Stimulated activated CD4-positive, alpha-beta T cell treated with anti-CD3 and anti-CD28 coated beads, Interleukin-2, amount 100 ng/mL, for 48 hours (primary cell): Measurements from ENCODE around the gene FERMT2.

Experiments
- DNase-seq, 2 donors: peaks; one replicate each; pipeline ENCODE4 v3.0.0-alpha.2; 2020

The FERMT2 gene

DNA sequence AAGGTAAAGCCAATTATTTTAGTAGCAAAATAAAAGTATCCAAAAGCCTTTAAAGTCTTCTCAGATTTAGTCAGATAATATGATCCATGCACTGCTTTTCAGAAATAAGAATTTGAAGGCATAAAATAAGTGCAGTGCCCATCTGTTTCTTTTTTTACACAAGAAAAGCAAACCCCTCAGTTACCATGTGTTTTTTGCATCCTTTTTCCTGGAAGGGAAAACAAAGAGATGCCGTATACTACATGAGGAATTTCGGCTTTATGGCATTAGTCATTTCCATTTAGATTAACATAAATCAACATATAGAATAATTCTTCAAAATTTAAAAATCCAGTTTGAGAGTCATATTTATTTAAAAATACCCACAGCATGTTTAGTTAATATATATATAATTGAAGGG lies 89.4 kb downstream of the FERMT2 start:
- DNase-seq: no peak

DNA sequence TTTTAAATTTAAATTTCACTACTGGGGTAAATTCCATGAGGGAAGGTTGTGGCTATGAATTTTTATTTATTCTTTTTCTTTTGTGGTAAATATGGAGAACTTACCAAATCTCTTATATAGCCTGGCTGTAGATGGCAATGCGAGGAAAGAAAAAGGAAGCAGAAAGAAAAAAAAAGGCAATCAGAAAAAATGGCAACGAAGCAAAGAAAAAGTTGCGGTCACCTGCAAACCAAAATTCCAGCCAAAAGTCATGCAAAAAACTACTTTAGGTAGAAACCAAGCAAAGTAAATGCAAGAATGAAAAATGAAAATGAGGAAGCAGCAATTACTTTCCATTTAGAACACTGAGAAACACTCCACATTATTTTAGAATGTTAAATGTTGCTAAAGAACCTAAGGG lies 89.9 kb downstream of the FERMT2 start:
- DNase-seq: no peak

DNA sequence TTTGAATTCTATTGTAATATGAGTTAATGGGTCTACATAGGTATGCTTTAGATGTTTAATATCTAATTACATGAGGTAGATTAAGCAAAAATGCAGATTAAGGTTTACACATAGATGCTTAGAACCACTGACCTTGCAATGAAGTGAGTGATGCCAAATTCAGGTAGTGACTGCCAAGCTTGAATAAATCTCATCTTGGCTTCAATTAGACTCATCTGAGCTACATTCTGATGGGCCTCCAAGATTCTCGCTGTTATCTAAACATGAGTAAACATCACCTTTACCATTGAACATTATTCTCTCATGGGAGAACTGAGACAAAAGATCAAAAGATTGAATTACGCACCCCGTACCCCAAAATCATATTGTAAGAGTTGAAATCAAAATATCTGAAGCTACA lies 90.6 kb downstream of the FERMT2 start:
- DNase-seq: no peak

DNA sequence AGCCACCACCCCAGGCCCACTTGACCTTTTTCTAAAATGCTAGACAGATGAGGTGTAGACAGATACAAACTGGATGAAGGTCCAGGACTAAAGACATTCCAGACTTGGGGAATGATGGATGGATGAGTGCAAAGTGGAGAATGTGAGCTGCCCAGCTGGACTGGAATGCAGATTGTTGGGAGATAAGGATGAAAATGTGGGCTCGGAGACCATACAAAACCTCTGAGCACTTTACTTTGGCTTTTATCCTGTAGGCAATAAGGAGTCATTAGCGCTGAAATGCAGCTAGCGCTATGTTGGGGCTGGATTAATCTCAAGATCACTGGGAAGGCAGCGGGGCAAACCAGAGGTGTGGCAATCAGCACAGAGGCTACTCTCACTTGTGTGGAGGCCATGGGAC lies 94.7 kb downstream of the FERMT2 start:
- no peak for DNase-seq

DNA sequence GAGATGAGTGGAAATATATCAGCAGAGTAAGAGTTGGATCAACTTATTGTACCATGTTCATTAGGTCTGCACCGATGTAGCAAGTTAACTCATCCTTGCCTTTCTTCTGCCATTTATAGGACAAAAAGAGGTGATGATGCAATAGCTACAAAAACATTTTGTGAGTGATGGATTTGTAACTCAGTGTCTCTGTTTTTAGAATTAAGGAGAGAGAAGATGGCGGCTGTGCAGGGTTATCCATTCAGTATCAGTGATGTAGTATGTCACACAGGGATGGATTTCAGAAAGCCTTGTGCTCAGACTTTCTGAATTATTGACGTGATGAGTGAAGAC lies 97.4 kb downstream of the FERMT2 start:
- no peak for DNase-seq

DNA sequence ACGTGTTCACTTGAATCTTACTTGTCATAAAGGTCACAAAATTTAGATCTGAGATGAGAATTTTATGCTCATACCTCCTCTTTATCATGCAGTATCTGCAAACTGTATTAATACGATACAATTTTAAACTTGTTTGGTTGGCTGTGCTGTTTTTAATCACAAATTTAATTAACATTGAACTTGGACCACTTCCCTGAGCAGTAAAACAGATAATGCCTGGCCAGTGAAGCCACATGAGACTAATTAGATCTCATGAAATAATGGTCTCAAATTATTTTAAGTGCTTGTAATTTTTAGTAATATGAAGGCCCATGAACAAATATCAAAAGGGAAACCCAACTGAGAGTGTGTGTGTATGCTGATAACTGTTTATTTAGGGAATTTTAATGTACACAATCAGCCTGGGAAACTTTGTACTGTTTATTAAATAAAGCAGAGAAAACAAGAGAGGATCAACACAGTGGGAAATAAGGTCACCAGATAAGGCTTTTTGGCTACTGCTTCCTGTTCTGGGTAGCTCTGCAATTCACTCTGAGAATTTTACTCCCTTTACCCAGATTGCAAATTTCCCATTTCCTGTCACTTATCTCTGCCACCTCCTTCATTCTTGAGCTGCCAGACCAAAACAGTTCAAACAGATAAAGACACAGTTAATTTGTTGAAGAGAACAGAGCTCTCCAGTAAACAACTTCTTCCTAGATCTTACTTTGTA lies 97.9 kb downstream of the FERMT2 start:
- DNase-seq: no peak

DNA sequence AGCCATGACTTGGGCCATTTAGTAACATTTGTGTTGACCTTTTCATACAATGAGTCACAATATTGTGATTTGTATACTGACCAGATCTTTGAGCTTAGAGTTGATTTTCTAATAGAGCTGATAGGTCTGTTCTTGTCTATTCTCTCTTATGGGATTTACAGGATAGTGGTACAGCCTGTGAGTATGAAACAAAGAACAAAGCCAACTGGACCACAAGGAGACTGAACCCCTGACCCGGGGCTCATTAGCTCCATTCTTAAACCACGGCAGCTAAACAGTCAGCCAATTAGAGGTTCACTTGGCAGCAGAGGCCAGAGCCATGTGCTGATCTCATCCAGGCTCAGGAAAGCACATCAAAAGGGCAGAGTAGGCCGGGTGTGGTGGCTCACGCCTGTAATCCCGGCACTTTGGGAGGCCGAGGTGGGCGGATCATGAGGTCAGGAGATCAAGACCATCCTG lies 100.4 kb downstream of the FERMT2 start:
- no peak for DNase-seq

DNA sequence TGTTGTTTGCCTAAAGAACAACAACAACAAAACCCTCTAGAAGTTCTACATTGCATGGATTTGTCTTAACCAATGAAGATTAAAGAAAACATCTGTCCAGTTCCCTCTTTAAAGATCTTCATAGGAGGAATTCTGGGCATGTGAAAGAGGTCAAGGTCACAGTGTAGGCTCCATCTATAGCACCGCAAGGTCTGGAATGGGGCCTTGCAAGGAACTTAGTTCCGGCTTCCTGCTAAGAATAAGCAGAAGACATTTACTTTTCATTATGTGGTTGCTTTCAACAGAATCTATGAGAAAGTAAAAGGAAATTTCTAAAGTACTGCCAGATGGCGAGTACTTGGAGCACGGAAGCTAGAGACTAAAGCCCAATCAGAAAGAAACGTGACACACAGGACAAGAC lies 102.2 kb downstream of the FERMT2 start:
- DNase-seq: no peak

DNA sequence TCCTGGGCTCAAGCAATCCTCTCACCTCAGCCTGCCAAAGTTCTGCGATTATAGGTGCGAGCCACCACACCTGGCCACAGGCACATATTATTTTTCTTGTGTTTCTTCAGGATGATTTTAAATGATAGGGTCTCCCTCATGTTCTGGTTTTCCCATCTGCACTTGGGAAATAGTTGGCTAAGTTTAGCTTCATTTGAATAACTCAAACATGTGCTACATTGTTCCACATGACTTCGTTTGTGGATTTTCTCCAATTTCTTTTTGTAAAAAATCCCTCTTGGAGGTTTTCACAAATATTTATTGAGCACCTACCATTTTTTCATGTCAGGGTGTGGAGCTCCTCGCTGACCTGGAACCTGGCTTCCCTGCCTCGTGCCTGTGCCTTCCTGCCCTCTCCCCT lies 104.3 kb downstream of the FERMT2 start:
- DNase-seq: no peak

DNA sequence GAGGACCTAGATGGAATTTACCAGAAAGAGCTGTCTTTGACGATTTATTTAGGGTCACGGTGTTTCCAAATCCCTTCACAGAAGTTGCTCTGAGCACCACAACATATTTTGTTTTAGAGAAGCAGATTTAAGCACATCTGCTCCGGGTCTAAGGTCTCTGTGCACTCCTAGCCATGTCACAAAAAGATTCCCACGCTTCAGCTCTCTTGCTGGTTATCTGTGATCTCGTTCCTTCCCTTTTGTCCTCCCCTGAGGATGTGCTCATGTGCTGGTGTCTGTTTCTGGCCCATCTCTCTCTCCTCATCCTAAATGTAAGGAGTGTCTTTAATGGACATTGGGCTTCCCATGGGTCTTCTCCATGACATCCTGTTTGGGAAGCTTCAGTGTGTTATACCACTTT lies 105.8 kb downstream of the FERMT2 start:
- DNase-seq: no peak

DNA sequence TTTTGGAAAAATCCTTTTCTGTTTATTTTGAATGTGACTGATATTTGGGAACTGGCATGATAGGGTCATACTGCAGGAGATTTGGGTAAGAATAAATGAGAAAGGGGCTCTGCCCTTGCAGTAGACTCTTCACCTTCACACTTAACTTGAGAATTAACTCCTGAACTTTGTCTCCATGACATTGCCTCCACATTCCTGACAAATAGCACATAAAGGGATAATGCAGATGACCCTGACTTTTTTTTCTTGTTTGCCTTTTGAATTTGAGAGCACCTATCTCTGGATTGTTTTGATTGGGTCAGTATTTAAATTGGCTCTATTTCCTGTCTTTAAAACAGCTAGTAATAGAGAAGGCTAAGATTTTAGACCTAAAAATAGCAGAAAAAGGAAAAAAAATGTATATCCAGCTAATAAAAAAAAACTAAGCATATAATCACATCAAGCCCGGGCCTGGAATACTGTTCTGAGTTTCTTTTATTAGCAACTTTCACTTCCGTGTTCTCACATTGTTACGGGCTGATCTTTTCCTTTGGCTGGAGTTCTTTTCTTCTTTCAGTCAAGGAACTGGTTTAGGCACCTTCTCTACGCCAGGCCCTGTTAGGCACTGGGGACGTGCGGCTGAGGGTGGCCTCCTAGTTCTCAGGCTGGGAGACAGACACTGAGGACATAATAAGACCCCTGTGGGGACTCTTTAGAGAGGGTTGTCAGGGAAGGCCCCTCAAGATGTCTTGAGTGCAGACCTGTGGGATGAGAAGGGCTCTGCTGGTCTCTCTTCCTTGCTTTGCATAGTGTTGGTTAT lies 106.4 kb downstream of the FERMT2 start:
- DNase-seq: no peak

DNA sequence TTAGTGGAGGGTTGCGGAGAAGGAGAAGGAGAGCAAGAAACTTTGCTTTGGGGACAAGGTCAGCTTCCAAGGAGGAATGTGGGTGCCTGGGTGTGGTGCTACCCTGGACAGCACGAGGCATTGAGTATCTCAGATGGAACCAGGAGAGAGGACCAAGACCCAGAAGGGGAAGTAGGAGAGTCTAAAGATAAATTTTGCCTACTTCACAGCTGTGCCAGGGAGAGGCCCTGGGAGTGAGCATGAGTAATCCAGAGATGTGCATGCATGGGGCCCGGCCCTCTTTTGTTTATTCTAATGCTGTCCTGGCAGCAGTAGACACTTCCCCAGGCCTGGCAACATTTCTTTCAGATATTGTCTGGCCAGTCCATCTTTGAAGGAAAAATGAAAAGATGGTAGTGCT lies 110.0 kb downstream of the FERMT2 start:
- no peak for DNase-seq

DNA sequence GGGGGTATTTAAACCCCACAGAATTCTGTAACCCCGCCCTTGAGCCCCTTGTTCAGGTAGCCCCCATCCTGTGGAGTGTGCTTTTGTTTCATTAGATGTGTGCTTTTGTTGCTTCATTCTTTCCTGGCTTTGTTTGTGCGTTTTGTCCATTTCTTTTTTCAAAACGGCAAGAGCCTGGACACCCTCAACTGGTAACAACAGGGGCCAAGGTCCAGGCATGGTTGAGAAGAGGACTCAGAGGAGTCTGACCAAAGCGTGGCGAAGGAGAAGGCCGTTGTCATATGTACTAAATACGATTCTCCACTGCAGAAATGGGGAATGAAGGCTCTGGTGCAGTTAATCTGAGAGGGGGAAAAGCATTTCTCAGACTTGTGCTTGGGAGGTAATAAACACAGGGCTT lies 113.4 kb downstream of the FERMT2 start:
- no peak for DNase-seq

DNA sequence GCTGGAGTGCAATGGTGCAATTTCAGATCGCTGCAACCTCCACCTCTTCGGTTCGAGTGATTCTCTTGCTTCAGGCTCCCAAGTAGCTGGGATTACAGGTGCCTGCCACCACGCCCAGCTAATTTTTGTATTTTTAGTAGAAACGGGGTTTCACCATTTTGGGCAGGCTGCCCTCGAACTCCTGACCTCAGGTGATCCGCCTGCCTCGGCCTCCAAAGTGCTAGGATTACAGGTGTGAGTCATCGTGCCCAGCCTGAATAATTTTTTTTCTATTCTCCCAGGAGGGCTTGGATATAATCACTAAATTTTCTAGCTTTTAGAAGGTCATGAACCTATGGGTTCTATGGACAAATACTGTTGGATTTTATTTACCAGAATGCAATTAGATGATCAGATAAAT lies 114.8 kb downstream of the FERMT2 start:
- no peak for DNase-seq

DNA sequence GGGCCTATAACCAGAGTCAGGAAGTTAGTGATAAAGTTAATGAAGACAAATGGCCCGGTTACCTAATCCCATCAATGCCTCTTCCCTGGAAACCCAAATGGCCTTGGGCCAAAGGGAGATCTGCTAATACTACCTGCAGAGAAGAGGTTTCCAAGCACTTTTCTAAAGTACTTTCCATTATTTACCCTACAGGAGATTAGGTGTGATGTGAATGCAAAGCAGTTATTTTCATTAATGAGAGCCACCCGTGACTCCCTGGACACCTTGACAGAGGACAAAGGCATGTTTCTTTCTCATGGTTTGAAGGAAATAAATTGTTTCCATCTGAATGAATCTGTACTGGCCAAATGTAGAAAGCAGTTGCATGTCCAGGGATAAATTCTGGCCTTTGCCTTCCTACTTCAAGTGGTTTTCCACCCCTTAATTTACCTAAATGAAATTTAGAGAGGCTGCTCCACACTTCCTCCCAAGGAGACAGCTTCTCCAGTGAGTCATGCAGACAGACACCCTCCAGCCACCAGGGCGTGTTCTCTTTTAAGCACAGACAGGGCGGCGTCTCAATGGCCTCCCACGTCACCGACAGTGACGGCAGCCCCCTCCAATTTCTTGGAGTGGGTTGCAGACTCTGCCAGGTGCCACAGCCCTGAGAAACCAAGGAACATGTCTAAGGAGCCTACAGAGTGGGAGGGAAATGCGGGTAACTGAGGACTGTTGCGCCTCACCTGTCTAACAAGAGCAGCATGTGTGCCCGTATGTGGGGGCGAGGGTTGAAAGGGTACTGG lies 115.5 kb downstream of the FERMT2 start:
- no peak for DNase-seq

DNA sequence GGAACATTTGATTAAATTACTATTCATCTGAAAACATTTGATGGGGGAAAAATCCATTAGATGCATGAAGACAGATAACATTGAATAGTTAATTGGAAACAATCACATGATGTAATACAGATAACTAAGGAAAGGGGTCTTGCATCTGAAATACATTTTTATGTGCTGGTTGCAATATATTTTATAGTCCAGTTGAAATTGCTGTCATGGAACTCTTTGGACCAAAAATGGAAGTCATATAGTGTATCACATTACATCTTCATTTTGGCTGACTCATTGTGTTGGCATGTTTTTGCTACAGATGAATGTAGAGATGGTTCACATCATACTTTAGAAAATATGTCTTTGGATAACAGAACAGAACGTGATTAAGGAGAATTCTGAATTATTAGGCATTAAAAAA lies 116.4 kb downstream of the FERMT2 start:
- DNase-seq: no peak

DNA sequence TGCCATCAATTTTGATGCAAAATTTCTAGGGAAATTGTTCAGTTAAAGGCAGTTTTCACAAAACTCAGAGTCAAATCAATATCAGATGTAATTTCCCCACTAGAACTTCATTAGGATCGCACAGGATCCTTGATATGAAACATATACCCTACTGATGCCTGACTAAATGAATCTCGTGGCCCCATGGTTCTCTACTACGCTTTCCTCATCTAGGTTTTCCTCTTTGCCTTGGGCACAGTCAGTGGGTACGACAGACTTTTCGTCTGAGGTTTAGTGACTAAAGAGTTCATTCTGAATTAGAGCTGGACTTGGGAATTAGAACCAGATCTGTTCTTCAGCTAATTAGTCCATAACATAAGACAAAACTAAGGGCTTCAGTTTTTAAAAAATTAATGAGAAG lies 117.0 kb downstream of the FERMT2 start:
- no peak for DNase-seq

DNA sequence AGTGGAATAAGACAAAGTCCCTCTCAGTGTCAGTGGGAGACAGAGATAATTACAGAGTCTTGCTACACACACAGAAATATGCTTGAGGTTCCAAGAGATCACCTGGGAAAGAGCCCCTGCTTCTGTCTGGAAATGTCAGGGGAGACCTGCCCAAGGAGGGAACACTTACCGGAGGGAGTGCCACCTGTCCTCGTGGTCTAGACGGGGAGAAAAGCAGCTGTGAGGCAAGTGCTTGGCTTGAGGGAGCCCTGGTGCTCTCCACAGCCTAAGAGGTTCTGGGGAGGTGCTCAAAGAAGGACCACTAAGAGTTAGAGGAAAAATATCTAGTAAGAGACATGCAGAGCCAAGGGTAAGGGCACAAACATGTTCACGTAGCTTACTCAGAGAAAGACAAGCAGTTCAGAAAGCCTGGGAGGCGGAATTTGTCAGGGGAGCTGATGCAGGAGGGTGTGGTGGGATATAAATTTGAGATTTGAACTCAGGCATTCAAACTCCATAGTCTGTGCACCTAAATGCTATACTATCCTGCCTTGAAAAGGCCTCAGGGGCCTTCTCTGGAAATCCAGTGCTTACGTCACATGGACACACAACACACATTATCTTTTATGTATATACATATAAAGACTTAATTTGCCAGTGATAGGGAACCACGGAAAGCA lies 121.2 kb downstream of the FERMT2 start:
- DNase-seq: no peak

DNA sequence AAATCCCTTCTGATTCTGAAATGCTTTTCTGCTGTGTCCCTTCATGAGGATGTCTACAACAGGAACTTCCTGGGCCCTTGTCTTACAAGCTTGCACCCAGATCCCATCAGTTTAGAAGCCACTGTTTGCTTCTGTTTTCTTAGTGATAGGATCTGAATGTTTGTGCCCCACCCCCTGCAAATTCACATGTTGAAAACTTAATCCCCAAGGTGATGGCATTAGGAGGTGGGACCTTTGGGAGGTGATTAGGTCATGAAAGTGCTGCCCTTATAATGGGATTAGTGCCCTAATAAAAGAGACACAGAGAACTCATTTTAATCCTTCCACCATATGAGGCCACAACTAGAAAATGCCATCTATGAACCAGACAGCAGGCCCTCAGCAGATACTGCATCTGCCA lies 123.4 kb downstream of the FERMT2 start:
- DNase-seq: no peak

DNA sequence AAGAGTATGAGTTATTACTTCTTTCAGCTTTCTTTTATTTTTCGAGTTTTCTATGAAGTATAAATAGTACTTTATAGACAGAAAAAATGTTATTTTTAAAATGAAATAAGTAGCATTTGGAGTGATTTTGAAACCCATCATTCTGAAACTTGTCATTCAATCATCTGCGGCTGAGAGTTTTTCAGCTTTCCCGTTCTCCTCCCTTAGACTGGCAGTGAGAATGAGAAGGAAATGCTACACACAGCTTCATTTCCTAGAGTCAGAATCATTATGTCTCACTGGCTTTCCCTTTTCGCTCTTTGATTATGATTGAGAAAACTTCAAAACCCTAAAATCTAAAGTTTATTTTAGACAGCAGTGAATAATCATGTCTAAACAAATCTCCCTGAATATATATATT lies 125.8 kb downstream of the FERMT2 start:
- no peak for DNase-seq

DNA sequence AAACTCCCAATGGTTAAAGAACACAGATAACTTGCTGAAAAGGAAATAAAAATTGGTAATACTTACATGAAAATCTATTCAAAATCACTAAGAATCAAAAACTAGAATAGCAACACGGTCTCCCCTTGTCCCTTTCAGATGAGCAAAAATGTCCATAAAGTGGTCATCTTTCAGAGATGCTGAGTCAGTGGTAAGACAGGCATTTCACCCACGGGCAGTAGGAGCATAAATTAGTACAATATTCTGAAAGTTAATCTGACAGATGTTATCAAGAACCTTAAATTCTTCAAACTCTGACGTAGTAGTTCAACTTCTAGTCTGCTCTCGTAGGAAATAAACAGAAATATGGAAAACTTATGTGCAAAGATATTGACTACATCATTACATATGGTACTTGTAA lies 126.4 kb downstream of the FERMT2 start:
- no peak for DNase-seq

DNA sequence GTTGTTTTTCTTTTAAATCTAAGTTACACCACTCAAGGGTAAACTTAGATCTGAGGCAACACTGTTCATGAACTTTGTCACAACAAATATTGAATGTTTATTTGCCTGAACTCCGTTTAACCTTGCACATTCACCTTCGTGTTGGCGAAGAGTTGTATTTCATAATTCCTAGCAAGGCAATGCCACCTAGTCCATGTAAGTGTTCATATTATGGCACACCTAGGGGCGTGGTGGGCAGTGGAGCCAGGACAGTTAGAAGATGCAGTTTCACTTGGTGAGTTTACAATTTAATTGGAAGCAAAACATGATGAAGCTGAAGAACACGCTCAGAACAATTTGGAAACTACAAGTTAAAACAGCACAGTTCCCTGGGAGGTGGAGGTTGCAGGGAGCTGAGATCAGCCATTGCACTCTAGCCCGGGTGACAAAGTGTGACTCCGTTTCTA lies 129.0 kb downstream of the FERMT2 start:
- no peak for DNase-seq

DNA sequence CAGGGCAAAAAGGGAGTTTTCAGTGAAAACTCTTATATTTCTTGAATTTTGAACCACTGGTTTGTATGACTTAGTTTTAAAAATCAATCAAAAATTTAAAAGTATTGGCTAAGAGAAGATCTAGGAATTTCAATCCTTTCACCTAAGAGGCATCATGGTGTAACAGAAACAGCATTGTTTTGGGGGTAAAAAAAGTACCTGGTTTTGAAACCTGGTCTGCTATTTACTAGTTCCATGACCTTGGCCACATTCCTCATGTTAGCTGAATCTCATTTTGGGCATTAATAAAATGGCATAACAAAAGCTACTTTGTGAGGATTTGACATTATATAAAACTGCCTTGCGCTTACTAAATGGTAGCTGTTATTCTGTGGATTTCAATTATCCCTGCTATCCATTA lies 142.7 kb downstream of the FERMT2 start:
- no peak for DNase-seq
